ENCODE measurements around the gene SORBS1.

Gene SORBS1

DNA sequence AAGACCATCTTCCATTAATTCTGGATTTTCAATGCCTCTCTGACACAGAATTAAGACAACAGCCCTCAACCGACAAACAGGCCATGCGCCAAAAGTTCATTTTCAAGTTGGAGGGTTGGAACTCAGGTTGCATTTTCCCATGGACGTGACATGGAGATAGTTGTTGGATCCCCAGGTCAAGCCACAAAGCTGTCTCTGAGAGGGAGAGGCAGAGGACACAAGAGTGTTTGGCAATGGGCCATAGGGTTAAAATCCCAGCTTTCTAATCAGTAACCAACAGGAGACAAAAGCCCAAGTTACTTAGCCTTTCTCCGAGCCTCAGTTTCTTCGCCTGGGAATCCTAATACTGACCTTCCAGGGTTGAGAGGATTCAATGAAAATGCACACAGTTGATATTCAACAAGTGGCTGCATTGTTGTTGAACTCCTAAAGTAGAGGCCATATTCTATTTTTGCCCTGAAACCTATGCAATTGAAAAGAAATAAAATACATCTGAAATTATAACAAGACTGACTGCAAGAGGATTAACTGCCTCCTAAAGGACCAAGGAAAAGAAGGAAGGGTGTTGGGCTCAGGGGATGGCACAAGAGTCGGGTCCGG is 44.3 kb downstream of the SORBS1 start:
- Histone ChIP-seq H3K27ac (ENCODE audit: poor library complexity, severe bottlenecking) (no peak overlapping the region), H3K27me3 (ENCODE audit: insufficient read depth, poor library complexity, severe bottlenecking) (no peaks in the 10 kb centered on the region), H3K9me3 (ENCODE audit: severe bottlenecking) (no peaks in the 10 kb centered on the region), H3K36me3 (ENCODE audit: low read depth) (no peaks in the 10 kb centered on the region), H3K4me1 (ENCODE audit: insufficient read depth, poor library complexity, severe bottlenecking) (no peaks in the 10 kb centered on the region), H3K4me3 (ENCODE audit: severe bottlenecking) (no peak overlapping the region)
- ATAC-seq (ENCODE audit: low read depth) (no peak), DNase-seq (ENCODE audit: low spot score) (no peak)
- TF ChIP-seq, protein P1, sequence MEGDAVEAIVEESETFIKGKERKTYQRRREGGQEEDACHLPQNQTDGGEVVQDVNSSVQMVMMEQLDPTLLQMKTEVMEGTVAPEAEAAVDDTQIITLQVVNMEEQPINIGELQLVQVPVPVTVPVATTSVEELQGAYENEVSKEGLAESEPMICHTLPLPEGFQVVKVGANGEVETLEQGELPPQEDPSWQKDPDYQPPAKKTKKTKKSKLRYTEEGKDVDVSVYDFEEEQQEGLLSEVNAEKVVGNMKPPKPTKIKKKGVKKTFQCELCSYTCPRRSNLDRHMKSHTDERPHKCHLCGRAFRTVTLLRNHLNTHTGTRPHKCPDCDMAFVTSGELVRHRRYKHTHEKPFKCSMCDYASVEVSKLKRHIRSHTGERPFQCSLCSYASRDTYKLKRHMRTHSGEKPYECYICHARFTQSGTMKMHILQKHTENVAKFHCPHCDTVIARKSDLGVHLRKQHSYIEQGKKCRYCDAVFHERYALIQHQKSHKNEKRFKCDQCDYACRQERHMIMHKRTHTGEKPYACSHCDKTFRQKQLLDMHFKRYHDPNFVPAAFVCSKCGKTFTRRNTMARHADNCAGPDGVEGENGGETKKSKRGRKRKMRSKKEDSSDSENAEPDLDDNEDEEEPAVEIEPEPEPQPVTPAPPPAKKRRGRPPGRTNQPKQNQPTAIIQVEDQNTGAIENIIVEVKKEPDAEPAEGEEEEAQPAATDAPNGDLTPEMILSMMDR (IDR thresholded peaks at IDR 0.05; ENCODE audit: poor library complexity, severe bottlenecking): no peak

DNA sequence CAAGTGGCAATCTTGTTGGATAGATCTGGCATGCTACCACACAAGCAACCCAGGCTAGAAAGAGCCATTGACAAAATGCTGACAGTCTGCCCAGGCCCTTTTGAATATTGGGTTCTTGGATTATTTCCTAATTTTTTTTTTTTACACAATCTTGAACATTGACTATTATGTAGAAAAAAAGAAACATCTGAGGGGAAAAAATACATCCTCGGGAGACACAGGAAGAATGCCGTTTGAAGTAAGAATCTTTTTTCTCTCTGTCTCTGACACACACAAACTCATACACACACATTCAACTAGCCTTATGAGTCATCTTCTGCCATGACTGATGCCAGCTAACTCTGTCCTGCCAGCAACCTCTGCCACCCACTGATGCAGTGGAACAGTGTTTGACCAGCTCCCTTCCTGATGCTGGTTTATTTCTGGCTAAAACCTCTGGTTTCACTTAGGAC is 47.2 kb downstream of the SORBS1 start:
- no peaks in the 10 kb centered on the region for H3K36me3 ChIP-seq (ENCODE audit: low read depth)
- DNase-seq (ENCODE audit: low spot score) (no peak), ATAC-seq (ENCODE audit: low read depth) (peak; percentile 84)
- H3K4me3 ChIP-seq (ENCODE audit: severe bottlenecking): no peak overlapping the region
- H3K9me3 ChIP-seq (ENCODE audit: severe bottlenecking): no peaks in the 10 kb centered on the region
- H3K27me3 ChIP-seq (ENCODE audit: insufficient read depth, poor library complexity, severe bottlenecking): no peaks in the 10 kb centered on the region
- no peak overlapping the region for H3K27ac ChIP-seq (ENCODE audit: poor library complexity, severe bottlenecking)
- TF ChIP-seq, protein P1 (IDR thresholded peaks at IDR 0.05; ENCODE audit: poor library complexity, severe bottlenecking): no peak
- no peaks in the 10 kb centered on the region for H3K4me1 ChIP-seq (ENCODE audit: insufficient read depth, poor library complexity, severe bottlenecking)

DNA sequence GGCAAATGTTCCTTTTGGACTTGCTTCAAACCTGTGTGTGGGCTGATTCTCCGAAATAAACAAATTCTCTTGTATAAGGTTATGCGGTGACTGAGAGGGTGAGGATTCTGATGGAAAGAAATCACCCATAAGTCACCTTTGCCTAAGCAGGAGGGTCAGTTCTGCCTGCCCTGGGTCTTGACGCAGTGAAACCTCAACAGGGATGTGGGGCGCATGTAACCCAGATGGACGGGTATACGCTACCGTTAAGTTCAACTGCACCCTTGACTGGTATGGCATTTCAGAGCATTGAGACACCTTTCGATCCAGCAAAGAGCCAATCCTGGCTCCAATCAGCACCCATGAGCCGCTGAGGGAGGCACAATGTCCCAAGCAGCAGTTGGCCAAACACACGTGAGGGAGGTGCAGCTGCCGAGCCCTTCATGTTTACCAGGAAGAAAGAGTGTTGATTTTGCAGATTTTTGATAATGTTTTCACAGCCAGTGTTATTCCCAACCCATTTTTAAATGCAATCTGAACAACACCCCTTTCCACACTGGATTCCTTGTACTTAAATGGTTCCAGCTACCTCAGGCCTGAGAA is 48.1 kb downstream of the SORBS1 start:
- DNase-seq (ENCODE audit: low spot score): no peak
- H3K9me3 ChIP-seq (ENCODE audit: severe bottlenecking): no peaks in the 10 kb centered on the region
- H3K4me1 ChIP-seq (ENCODE audit: insufficient read depth, poor library complexity, severe bottlenecking): no peaks in the 10 kb centered on the region
- H3K36me3 ChIP-seq (ENCODE audit: low read depth): no peaks in the 10 kb centered on the region
- no peak for ATAC-seq (ENCODE audit: low read depth)
- no peak overlapping the region for H3K27ac ChIP-seq (ENCODE audit: poor library complexity, severe bottlenecking)
- no peaks in the 10 kb centered on the region for H3K27me3 ChIP-seq (ENCODE audit: insufficient read depth, poor library complexity, severe bottlenecking)
- no peak overlapping the region for H3K4me3 ChIP-seq (ENCODE audit: severe bottlenecking)
- TF ChIP-seq, protein P1 (IDR thresholded peaks at IDR 0.05; ENCODE audit: poor library complexity, severe bottlenecking): no peak

DNA sequence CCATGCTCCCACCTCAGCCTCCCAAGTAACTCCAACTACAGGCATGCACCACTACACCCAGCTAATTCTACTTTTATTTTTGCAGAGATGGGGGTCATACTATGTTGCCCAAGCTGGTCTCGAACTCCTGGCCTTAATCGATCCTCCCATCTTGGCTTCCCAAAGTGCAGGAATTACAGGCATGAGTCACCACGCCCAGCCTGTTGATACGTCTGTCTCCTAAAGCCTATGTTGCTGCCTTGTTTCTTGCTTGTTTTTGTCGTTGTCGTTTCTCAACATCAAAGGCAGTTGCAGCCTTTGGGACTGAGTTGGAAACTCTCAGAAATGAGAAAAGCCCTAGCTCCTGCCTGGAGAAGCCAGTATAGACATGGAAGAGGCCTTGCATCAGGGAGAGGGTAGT is 49.9 kb downstream of the SORBS1 start:
- no peak for DNase-seq (ENCODE audit: low spot score)
- Histone ChIP-seq H3K27me3 (ENCODE audit: insufficient read depth, poor library complexity, severe bottlenecking) (no peaks in the 10 kb centered on the region), H3K36me3 (ENCODE audit: low read depth) (no peaks in the 10 kb centered on the region), H3K4me3 (ENCODE audit: severe bottlenecking) (no peak overlapping the region), H3K27ac (ENCODE audit: poor library complexity, severe bottlenecking) (no peak overlapping the region), H3K9me3 (ENCODE audit: severe bottlenecking) (no peaks in the 10 kb centered on the region), H3K4me1 (ENCODE audit: insufficient read depth, poor library complexity, severe bottlenecking) (no peaks in the 10 kb centered on the region)
- ATAC-seq (ENCODE audit: low read depth): no peak
- TF ChIP-seq, protein P1 (IDR thresholded peaks at IDR 0.05; ENCODE audit: poor library complexity, severe bottlenecking): no peak

DNA sequence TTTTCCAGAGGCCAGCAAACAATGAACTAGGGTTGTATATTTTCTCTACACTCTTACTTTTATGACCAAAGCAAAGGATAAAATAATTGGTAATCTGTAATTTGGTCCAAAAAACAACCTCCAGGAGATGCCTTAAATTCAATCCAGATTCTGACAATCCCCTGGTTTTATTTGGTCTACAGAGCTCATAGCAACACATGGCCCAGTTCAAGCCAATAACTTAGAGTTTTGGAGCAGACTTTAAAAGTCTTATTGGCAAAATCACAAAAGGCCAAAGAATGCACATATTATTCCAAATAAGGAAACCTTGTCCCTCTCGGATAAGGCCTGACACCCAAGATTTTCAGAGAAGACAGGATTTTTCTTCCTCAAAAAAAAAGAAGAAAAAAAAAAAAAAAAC is 51.9 kb downstream of the SORBS1 start:
- H3K27ac ChIP-seq (ENCODE audit: poor library complexity, severe bottlenecking): no peak overlapping the region
- H3K4me3 ChIP-seq (ENCODE audit: severe bottlenecking): no peak overlapping the region
- DNase-seq (ENCODE audit: low spot score) (no peak), ATAC-seq (ENCODE audit: low read depth) (no peak)
- H3K9me3 ChIP-seq (ENCODE audit: severe bottlenecking): no peaks in the 10 kb centered on the region
- TF ChIP-seq, protein P1 (IDR thresholded peaks at IDR 0.05; ENCODE audit: poor library complexity, severe bottlenecking): no peak
- no peaks in the 10 kb centered on the region for H3K4me1 ChIP-seq (ENCODE audit: insufficient read depth, poor library complexity, severe bottlenecking)
- no peaks in the 10 kb centered on the region for H3K27me3 ChIP-seq (ENCODE audit: insufficient read depth, poor library complexity, severe bottlenecking)
- H3K36me3 ChIP-seq (ENCODE audit: low read depth): no peaks in the 10 kb centered on the region

Measured in RWPE2 (cell line).